ENCODE results near the gene LRRC14B.
"Not testable (repeated sequence)": the region's sequence is repeated elsewhere in the genome, so short reads cannot be mapped to it uniquely, and the experiment has no call there.

Gene LRRC14B

DNA sequence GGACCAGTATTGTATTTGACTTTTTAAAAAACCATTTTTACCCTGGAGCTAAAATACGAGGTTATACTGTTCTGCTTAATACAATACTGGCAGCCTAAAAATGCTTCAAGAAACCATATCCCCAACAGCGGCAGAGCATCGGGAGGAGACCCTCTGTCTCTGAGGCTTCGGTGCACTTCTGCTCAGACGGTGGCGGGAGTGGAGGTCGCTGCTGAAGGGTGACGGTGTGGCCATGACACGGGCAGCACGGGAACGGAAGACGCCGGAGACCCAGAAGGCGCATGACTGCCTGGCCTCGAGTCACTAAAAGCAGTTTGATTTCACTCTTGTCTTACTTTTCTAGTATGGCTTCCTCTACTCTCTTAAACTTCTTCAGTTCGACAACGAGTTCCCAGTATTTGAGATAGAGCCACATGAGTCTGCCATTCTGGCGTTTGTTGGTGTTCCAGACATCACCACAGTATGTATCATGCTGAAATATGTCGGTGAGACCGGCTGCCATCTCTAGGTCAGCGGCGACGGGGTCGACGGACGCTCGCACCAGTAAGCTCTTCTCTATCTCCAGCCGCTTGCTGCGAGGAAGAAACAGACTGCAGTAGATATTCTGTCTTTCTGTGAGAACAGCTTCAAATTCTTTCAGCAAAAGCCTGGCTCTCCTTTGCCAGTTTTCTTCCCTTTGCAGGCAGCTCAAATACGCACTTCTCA is 13.8 kb downstream of the LRRC14B start:
- in situ Hi-C loops (cut with MboI; ENCODE audit: low sequenced_read_pairs) = no loop called here

- in situ Hi-C loops (cut with MboI; ENCODE audit: low sequenced_read_pairs) = no loop called here
Observed at GRCh38 chr5:206406-206805, 15.1 kb downstream of the LRRC14B start.

DNA sequence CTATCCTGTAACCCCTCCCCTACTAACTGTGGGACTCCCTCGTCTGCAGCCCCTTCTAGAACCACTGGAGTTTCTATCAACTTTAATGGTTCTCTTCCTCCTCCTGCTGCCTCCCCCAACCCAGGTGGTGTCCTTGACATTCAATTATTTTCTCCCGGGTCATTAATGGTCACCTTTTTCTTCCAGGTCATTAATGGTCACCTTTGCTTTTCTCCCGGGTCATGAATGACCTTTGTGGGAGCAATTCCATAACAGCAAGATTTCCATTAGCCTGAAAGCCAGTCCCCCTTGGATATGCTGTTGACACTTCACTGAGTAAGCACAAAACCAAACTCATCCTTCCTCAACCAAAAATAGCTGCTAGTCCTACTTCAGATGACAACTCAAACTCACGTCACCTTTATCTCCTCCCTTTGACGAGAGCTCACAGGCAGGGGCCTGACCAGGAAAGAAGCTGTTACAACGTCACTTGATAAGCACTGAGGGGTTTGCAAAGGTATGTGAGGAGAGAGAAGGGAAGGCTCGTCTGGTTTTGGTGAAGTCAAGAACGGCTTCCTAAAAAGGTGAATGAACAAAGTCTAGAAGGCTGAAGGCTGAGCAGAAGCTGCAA is 15.7 kb downstream of the LRRC14B start:
- in situ Hi-C loops (cut with MboI; ENCODE audit: low sequenced_read_pairs) = no loop called here

DNA sequence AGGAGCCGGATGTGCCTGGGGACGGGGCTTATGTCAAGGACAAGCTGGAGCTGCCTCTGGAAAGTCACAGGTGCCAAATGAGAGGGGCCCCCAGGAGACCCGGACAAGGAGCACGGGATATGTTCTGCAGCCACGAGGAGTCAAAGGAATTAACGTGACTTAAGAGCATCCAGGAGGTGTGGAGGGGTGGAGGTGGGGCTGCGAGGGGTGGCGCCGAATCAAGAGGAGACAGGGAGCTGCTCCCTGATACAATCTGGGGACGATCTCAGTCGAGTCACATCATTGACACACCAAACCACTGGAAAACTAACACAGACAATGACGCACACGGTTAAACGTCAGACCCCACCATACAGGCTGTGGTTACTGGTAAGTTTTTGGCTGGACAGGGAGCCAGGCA is 16.3 kb downstream of the LRRC14B start:
- in situ Hi-C loops (cut with MboI; ENCODE audit: low sequenced_read_pairs) = no loop called here

- in situ Hi-C loops (cut with MboI; ENCODE audit: low sequenced_read_pairs) = no loop called here
Observed at GRCh38 chr5:208449-209114, 17.3 kb downstream of the LRRC14B start.

GRCh38 chr5:213803-214395 is 22.6 kb downstream of the LRRC14B start:
- in situ Hi-C loops (cut with MboI; ENCODE audit: low sequenced_read_pairs) = no loop called here

- in situ Hi-C loops (cut with MboI; ENCODE audit: low sequenced_read_pairs) = not testable (repeated sequence)
Observed at GRCh38 chr5:215256-215655, 24.0 kb downstream of the LRRC14B start.

- in situ Hi-C loops (cut with MboI; ENCODE audit: low sequenced_read_pairs) = not testable (repeated sequence)
Observed at GRCh38 chr5:216076-216475, 24.8 kb downstream of the LRRC14B start.

DNA sequence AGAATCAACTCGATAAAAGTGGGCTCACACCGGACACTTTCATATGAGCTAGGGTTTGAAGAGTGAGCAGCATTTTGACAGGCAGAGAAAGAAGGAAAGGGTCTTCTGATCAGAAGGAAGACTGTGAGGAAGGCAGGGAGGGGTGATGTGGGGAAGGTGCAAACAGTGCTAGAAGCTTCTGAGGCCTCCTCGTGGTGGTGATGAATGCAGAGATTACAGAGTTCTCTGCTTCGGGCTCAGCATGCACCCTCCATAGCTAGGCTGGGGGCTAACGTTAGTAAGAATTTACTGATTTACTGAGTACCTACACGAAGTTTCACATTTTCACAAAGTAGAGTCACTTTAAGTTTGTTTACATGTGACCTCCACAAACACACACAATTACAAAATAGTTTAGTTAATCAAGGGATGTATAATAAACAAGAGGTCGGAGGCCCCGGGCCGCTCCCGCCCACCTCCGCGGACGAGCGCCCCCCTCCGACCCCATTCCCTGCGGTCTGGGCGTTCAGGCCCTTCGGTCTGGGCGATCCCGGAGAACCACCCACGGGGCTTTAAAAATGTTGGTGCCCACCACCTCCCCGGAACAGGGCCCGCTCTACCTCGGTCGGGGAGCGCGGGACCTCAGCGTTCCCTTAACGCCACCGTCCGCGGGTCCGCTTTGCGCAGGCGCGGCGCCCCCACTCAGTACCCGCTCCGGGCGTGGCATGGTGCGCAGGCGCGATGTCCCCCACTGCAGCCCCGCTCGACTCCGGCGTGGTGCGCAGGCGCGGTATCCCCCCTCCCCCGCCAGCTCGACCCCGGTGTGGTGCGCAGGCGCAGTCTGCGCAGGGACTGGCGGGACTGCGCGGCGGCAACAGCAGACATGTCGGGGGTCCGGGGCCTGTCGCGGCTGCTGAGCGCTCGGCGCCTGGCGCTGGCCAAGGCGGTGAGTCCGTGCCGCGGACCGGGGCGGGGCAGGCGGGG is 26.5 kb downstream of the LRRC14B start, which contains the start of the genes CCDC127 and SDHA:
TSS of gene CCDC127 (minus strand) at position 660 of the 963 bp plus-strand sequence. CDS start 1,304 bp downstream, outside the sequence.
TSS of gene SDHA (plus strand) at position 827 of the 963 bp plus-strand sequence. CDS start at position 863, 36 bp downstream.
- in situ Hi-C loops (cut with MboI; ENCODE audit: low sequenced_read_pairs) = not testable (repeated sequence)

GRCh38 chr5:218457-219291 is 27.4 kb downstream of the LRRC14B start:
- in situ Hi-C loops (cut with MboI; ENCODE audit: low sequenced_read_pairs) = no loop called here

- in situ Hi-C loops (cut with MboI; ENCODE audit: low sequenced_read_pairs) = no loop called here
Observed at GRCh38 chr5:219460-219863, 28.2 kb downstream of the LRRC14B start.

DNA sequence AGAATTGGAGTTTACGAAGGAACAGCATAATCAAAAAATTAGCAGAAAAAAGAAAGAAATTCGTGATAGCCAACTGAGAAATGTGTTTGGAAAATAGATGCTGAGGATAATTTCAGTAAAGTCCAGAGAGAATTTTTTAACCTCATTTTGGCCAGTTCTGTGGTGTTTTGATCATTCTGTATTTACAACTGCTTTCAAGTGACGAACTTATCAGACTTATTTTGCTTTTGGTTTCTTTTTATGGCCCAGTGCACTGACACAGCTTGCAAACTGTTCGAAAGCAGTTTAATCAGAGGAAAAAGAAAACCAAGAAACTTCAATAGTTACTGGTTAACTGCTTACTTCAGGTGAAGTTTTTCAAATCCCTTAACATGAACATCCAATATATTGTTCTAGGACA is 28.7 kb downstream of the LRRC14B start:
- in situ Hi-C loops (cut with MboI; ENCODE audit: low sequenced_read_pairs) = no loop called here

- in situ Hi-C loops (cut with MboI; ENCODE audit: low sequenced_read_pairs) = not testable (repeated sequence)
Observed at GRCh38 chr5:222951-223715, 31.8 kb downstream of the LRRC14B start.

DNA sequence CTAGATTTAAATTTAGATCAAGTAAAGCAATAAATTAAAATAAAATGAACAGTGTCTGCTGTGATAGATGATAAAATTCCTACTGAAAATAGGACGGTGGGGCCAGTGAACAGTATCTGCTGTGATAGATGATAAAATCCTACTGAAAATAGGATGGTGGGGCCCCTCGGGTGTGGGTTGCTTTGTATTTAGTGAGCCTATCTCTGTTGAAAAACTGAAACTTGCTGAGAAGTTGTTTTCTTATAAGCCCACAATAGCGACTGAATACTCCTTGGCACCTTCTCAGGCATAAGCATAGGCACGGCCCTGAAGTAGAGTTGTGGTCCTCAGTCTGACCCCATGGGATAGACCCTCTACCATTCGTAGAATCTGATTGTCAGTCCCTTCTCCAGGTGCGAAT is 32.5 kb downstream of the LRRC14B start:
- in situ Hi-C loops (cut with MboI; ENCODE audit: low sequenced_read_pairs) = no loop called here

DNA sequence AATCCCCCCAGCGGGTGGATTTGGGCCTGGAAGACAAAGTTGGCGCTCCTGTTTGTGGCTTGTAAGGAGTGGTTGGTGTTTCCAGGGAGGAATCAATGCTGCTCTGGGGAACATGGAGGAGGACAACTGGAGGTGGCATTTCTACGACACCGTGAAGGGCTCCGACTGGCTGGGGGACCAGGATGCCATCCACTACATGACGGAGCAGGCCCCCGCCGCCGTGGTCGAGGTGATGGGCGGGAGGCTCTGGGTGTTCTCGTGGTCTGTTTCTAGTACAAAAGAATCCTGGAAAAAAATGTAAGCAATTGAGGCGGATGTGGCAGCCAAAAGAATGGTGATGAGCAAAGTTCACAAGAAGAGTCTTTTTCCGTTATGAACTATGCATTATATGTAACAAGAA is 34.0 kb downstream of the LRRC14B start:
- in situ Hi-C loops (cut with MboI; ENCODE audit: low sequenced_read_pairs) = no loop called here

DNA sequence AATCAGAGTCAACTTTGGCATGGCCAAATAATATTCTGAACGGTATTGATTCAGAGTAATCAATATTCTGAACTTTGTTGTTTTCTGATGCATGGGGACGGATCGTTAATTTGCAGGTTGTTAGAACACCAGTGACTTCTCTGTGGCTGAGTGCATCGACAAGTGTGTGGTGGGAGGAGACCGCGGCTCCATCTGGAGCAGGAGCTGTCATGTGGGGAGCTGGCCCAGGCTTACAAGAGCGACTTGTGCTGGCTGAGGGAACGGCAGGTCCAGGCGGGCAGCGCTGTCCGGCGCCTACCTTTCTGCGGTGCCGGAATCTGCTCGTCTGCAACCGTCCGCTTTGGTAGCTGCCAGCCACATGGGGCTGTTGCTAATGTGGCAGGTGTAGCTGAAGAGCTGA is 36.1 kb downstream of the LRRC14B start:
- in situ Hi-C loops (cut with MboI; ENCODE audit: low sequenced_read_pairs) = not testable (repeated sequence)

DNA sequence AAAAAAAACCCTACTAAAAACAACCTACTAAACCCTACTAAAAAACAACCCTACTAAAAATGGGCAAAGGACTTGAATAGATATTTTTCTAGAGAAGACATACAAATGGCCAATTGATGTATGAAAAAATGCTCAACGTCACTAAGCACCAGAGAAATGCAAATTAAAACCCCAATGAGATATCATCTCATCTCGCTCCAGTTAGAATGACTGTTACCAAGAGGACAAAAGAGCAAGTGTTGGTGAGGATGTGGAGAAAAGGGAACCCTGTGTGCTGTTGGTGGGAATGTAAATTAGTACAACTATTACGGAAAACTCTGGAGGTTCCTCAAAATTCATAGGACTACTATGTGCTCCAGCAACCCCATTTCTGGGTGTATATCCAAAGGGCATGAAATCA is 37.6 kb downstream of the LRRC14B start:
- in situ Hi-C loops (cut with MboI; ENCODE audit: low sequenced_read_pairs) = no loop called here

- in situ Hi-C loops (cut with MboI; ENCODE audit: low sequenced_read_pairs) = no loop called here
Observed at GRCh38 chr5:230711-231110, 39.4 kb downstream of the LRRC14B start.

DNA sequence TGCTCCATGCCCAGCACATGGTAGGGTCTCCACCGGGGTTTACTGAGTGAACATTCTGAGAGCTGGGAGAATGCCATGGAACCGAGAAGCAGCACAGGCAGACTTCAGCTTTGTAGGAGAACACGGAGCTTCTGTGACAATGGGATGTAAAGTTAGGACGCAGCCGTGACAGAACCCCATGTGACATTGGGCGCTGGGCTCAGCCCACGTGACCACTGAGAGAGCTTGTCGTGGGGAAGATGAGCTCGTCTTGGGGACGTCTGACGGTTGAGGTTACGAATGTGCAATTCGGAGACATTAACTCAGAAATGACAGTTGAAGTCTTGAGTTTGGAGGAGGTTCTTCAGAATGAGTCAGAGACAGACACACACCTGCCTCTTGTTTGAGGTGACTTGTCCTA is 40.4 kb downstream of the LRRC14B start:
- in situ Hi-C loops (cut with MboI; ENCODE audit: low sequenced_read_pairs) = no loop called here
